ENCODE measurements around the gene TUBGCP2. TPM values are rescaled to one million over a fixed set of nuclear protein-coding genes. Genes with fewer than 3 reads are reported as not detected.
A peak's percentile ranks its signal among the peaks of the same experiment; 100 is the strongest.

The TUBGCP2 gene
- total and polyA plus RNA-seq, 9 of the 15 experiments (the other 6 are each of a cell fraction or from before 2014, with no cell fraction given), result 4.3 to 56.6 (median 28.4) TPM

- TF ChIP-seq ETS2 (tag; IDR thresholded peaks at IDR 0.05; ENCODE audit: borderline replicate concordance, poor library complexity, severe bottlenecking), result no peak
- no peak for TF ChIP-seq ZKSCAN3 (CRISPR knock-in tag; IDR thresholded peaks at IDR 0.05)
- no peak for TF ChIP-seq U2AF2 (optimal IDR thresholded peaks at IDR 0.05; ENCODE audit: low read depth, low read length)
- TF ChIP-seq NR1H2 (CRISPR knock-in tag; IDR thresholded peaks at IDR 0.05), result no peak
- TF ChIP-seq MITF (IDR thresholded peaks at IDR 0.05), result no peak
- no peak for TF ChIP-seq JUNB (CRISPR knock-in tag; conservative IDR thresholded peaks at IDR 0.05)
- peak; percentile 35 to 53; a peak in 2 of 4 replicates for TF ChIP-seq NRF1 (conservative IDR thresholded peaks at IDR 0.05 in 1 of 2, IDR thresholded peaks at IDR 0.05 in 1 of 2)
- TF ChIP-seq ZNF3 (CRISPR knock-in tag; IDR thresholded peaks at IDR 0.05), result no peak
- no peak for TF ChIP-seq CSDE1 (IDR thresholded peaks at IDR 0.05)
- no peak for TF ChIP-seq STAG1 (CRISPR knock-in tag; IDR thresholded peaks at IDR 0.05; ENCODE audit: borderline replicate concordance)
- no peak for TF ChIP-seq MXI1 (IDR thresholded peaks at IDR 0.05; ENCODE audit: low read depth, low read length)
- TF ChIP-seq MECOM (CRISPR knock-in tag; IDR thresholded peaks at IDR 0.05), result no peak
- no peak for TF ChIP-seq GATAD2B (IDR thresholded peaks at IDR 0.05; ENCODE audit: borderline replicate concordance)
- TF ChIP-seq MTA2 (IDR thresholded peaks at IDR 0.05; ENCODE audit: low read depth), result no peak
- no peak for TF ChIP-seq SMAD1 (IDR thresholded peaks at IDR 0.05; ENCODE audit: low read depth, low read length, partially characterized antibody)
- no peak for TF ChIP-seq RBM25 (IDR thresholded peaks at IDR 0.05; ENCODE audit: low read depth, low read length, severe bottlenecking)
- no peak for TF ChIP-seq XRCC3 (IDR thresholded peaks at IDR 0.05)
- TF ChIP-seq ZNF79 (CRISPR knock-in tag; IDR thresholded peaks at IDR 0.05; ENCODE audit: low read depth), result no peak
- no peak for TF ChIP-seq NR2F6 (CRISPR knock-in tag; IDR thresholded peaks at IDR 0.05)
- no peak for TF ChIP-seq ZNF518B (CRISPR knock-in tag; IDR thresholded peaks at IDR 0.05)
- TF ChIP-seq CEBPB (tag; IDR thresholded peaks at IDR 0.05), result no peak
- TF ChIP-seq USF1 (CRISPR knock-in tag; IDR thresholded peaks at IDR 0.05), result no peak
- no peak for TF ChIP-seq PTTG1 (tag; IDR thresholded peaks at IDR 0.05; ENCODE audit: low read depth)
- no peak for TF ChIP-seq DACH1 (IDR thresholded peaks at IDR 0.05; ENCODE audit: partially characterized antibody)
- no peak for TF ChIP-seq SMARCB1 (IDR thresholded peaks at IDR 0.05; ENCODE audit: insufficient read length, low read depth)
- no peak for TF ChIP-seq TCF3 (CRISPR knock-in tag; IDR thresholded peaks at IDR 0.05)
Observed at GRCh38 chr10:133260895-133261725, 47.6 kb downstream of the TUBGCP2 start (continued).
